ENCODE measurements around the gene ZP3.
"Not testable (repeated sequence)": the region's sequence is repeated elsewhere in the genome, so short reads cannot be mapped to it uniquely, and the experiment has no call there.

ZP3 gene

DNA sequence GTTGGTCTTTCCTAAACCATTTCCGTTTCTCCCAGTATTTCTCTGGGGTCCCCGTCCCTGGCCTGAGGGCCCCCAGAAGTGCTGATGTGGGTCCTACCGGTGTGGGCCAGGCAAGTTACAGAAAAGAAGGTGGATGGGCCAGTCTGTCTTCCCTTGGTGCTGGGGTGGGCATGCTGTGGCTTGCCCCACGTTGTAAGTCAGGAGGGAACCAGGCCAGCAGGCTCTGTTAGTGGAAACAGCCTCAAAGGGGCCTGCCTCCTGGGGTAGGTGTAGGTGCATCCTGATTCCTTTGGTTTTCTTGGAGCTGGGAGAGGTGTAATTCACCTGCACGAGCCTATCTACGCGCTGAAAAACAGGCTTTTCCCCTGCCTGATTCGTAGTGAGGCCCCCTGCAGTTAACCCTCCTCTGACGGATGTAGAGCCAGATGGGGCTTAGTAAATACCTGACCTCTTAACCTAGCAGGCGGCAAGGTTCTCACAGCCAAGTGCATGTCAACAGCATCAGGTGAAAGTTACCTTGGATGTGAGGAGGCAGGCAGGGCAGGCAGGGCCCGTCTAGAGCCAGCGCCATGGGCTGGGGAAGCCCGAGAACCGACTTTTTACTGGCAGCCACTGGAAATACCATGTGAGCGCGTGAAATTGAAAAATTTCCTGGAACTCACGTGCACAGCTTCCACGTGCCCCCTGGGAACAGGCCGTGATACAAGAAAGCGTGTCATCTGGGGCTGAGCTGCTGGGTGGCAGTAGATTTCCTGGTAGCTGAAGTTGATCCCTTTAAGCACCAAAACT is 61.3 kb downstream of the ZP3 start:
- not testable (repeated sequence) for DNase-seq

DNA sequence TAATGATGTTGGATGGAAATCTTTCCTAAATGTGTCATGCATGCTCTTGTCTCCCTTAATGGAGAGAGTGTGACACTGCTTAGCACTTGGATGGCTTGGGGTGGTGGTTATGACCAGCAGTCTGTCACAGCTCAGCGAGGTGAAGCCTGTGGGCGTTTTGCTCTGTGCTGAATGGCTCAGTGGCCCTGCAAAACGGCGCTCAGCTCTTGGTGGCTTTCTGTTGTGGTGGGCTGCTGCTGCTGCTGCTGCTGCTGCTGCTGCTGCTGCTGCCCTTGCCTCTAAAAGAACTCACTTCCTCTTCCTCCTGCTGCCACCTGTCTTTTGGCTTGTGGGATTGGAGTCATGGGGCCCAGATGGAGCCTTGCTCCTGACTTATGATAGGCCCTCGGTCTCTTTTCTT is 61.9 kb downstream of the ZP3 start:
- DNase-seq: not testable (repeated sequence)

DNA sequence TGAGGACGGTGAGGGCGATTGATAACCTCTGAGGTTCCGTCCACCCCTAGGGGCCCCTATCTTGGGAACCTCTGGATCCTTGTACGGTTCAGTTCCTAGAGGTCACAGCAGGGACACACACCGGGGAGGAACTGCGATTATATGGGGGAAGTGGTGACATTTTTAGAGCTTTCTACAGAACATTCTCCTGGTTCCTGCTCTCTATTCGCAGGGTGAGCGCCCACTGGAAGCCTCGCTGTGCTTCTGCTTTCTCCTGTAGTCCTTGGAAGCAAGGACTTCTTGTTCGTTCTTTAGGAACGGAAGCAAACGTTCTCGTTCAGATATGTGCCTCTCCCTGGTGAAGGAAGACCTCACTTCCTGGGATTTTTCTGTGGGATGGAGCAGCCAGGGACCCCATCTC is 63.2 kb downstream of the ZP3 start:
- DNase-seq: not testable (repeated sequence)
